Measurements from ENCODE around the gene ATP5F1C. TPM values are rescaled to one million over a fixed set of nuclear protein-coding genes. Genes with fewer than 3 reads are reported as not detected.
A peak's percentile ranks its signal among the peaks of the same experiment; 100 is the strongest.
"Not testable (repeated sequence)": the region's sequence is repeated elsewhere in the genome, so short reads cannot be mapped to it uniquely, and the experiment has no call there.

ATP5F1C gene
- 100 to 1,000 TPM; 127 to 148 TPM for total RNA-seq

- Histone ChIP-seq H3K27me3 (no peaks in the 10 kb centered on the region), H3K9me3 (no peaks in the 10 kb centered on the region), H3K27ac (peak within 1 kb of the TSS; percentile 70 to 89 (median 84)), H3K4me3 (peak within 1 kb of the TSS; percentile 77 to 91), H3K36me3 (replicated peaks in 1 of 2; ENCODE audit: insufficient read depth in 1 of 2, low read depth in 2 of 2) (no peaks in the 10 kb centered on the region), H3K4me1 (peaks cover 62% of the 10 kb centered on the region)
- 0 to 1% methylated on average over 35 to 59 of the region's 59 CpGs for WGBS, 2 donors
- DNase-seq (peak; percentile 98 to 99 (median 98)), ATAC-seq (peak; percentile 99)
- TF ChIP-seq CTCF (IDR thresholded peaks at IDR 0.05) (no peak), POLR2A (IDR thresholded peaks at IDR 0.05) (peak; percentile 65 to 92 (median 91))
- intact Hi-C loops (cut with DNase I): no loop called here
Observed at GRCh38 chr10:7787857-7788638, at the start of gene ATP5F1C, which contains the start of gene KIN. ATP5F1C (plus strand) TSS chr10:7788177; CDS start chr10:7788208, 31 bp downstream. KIN (minus strand) TSS chr10:7787993; CDS start chr10:7787933, 60 bp downstream.

GRCh38 chr10:7738536-7739407, 49.2 kb upstream of the ATP5F1C start:
- ATAC-seq (no peak), DNase-seq (no peak)
- Histone ChIP-seq H3K4me1 (no peaks in the 10 kb centered on the region), H3K27ac (no peak overlapping the region), H3K4me3 (no peak overlapping the region), H3K36me3 (replicated peaks in 1 of 2; ENCODE audit: insufficient read depth in 1 of 2, low read depth in 2 of 2) (no peaks in the 10 kb centered on the region), H3K27me3 (no peaks in the 10 kb centered on the region), H3K9me3 (no peaks in the 10 kb centered on the region)
- intact Hi-C loops (cut with DNase I): no loop called here
- TF ChIP-seq CTCF (IDR thresholded peaks at IDR 0.05) (no peak), POLR2A (IDR thresholded peaks at IDR 0.05) (no peak)
- WGBS, 2 donors: 64 to 73% methylated on average over 16 to 20 of the region's 20 CpGs

- no peak for ATAC-seq
- H3K4me3 ChIP-seq: no peak overlapping the region
- WGBS, 2 donors: 81 to 82% methylated on average over 8 of the region's 8 CpGs
- H3K4me1 ChIP-seq: no peaks in the 10 kb centered on the region
- no peaks in the 10 kb centered on the region for H3K27me3 ChIP-seq
- no peaks in the 10 kb centered on the region for H3K9me3 ChIP-seq
- no peak for DNase-seq
- no peaks in the 10 kb centered on the region for H3K36me3 ChIP-seq (replicated peaks in 1 of 2; ENCODE audit: insufficient read depth in 1 of 2, low read depth in 2 of 2)
- intact Hi-C loops (cut with DNase I): no loop called here
- H3K27ac ChIP-seq: no peak overlapping the region
- TF ChIP-seq POLR2A (IDR thresholded peaks at IDR 0.05) (no peak), CTCF (IDR thresholded peaks at IDR 0.05) (no peak)
Observed at GRCh38 chr10:7744307-7744706, 43.7 kb upstream of the ATP5F1C start.

GRCh38 chr10:7748637-7749036, 39.3 kb upstream of the ATP5F1C start:
- H3K36me3 ChIP-seq (replicated peaks in 1 of 2; ENCODE audit: insufficient read depth in 1 of 2, low read depth in 2 of 2): peaks cover 5 to 11% of the 10 kb centered on the region in 2 donors
- DNase-seq; ATAC-seq; H3K27me3 ChIP-seq; H3K27ac ChIP-seq; intact Hi-C loops (cut with DNase I); H3K4me1 ChIP-seq; H3K9me3 ChIP-seq; H3K4me3 ChIP-seq: not testable (repeated sequence)
- WGBS, 2 donors: 91 to 92% methylated on average over 7 of the region's 7 CpGs

- DNase-seq (no peak), ATAC-seq (no peak)
- Histone ChIP-seq H3K27me3 (no peaks in the 10 kb centered on the region), H3K9me3 (no peaks in the 10 kb centered on the region), H3K4me3 (no peak overlapping the region), H3K27ac (no peak overlapping the region), H3K4me1 (no peaks in the 10 kb centered on the region), H3K36me3 (replicated peaks in 1 of 2; ENCODE audit: insufficient read depth in 1 of 2, low read depth in 2 of 2) (peaks cover 5 to 11% of the 10 kb centered on the region in 2 donors)
- 88 to 89% methylated on average over 5 of the region's 5 CpGs for WGBS, 2 donors
- TF ChIP-seq CTCF (IDR thresholded peaks at IDR 0.05) (no peak), POLR2A (IDR thresholded peaks at IDR 0.05) (no peak)
- intact Hi-C loops (cut with DNase I): no loop called here
Observed at GRCh38 chr10:7750222-7750621, 37.8 kb upstream of the ATP5F1C start.

Data from body of pancreas (tissue), 4 donors.